K562 (cell line): ENCODE data around the gene SF3A2. TPM values are rescaled to one million over a fixed set of nuclear protein-coding genes. Genes with fewer than 3 reads are reported as not detected.

Source experiments
- CUX1 ChIP-seq: fragments of 200-800 bp; sonication (Bioruptor generic); IDR thresholded peaks from 2 replicates; pipeline ENCODE4 v1.6.1; 2016; ENCODE audit warnings: missing genetic modification characterization, missing compliant biosample characterization
- HES1 ChIP-seq: fragments of 450-650 bp; IDR thresholded peaks from 2 replicates; pipeline ENCODE4 v1.6.1; 2016; ENCODE audit warnings: low read depth, mild to moderate bottlenecking, moderate library complexity
- KLF1 ChIP-seq: fragments of 450-650 bp; IDR thresholded peaks from 2 replicates; pipeline ENCODE4 v1.6.1; 2016; ENCODE audit warnings: missing genetic modification characterization, missing compliant biosample characterization
- MLLT1 ChIP-seq, 2 experiments: fragments of 450-650 bp; IDR thresholded peaks; 2 replicates each; pipeline ENCODE4 v1.6.1; 2016
- SUPT5H ChIP-seq: fragments of 450-650 bp; IDR thresholded peaks from 2 replicates; pipeline ENCODE4 v1.6.1; 2016
- TGIF2 ChIP-seq: sonication (generic); formaldehyde crosslinking; IDR thresholded peaks from 2 replicates; pipeline ENCODE4 v1.8.1; 2022; ENCODE audit warnings: mild to moderate bottlenecking, missing genetic modification reagents, moderate library complexity
- WHSC1 ChIP-seq: IDR thresholded peaks from one replicate; pipeline ENCODE4 v1.6.1; 2012; ENCODE audit warnings: low read length, control low read depth, inconsistent platforms
- ZBTB26 ChIP-seq: fragments of 450-650 bp; formaldehyde crosslinking; IDR thresholded peaks from 2 replicates; pipeline ENCODE4 v1.4.0; 2022; ENCODE audit warnings: missing genetic modification characterization
- ZNF347 ChIP-seq: fragments of 450-650 bp; formaldehyde crosslinking; IDR thresholded peaks from 2 replicates; pipeline ENCODE4 v1.4.0; 2020; ENCODE audit warnings: low read depth, mild to moderate bottlenecking, moderate library complexity
- ZNF512 ChIP-seq: IDR thresholded peaks from 2 replicates; pipeline ENCODE4 v1.6.1; 2016; ENCODE audit warnings: missing genetic modification characterization, missing compliant biosample characterization
- ZNF592 ChIP-seq: fragments of 450-650 bp; IDR thresholded peaks from 2 replicates; pipeline ENCODE4 v1.6.1; 2017; ENCODE audit warnings: antibody characterized with exemption, mild to moderate bottlenecking
- polyA plus RNA-seq, 8 experiments: library from polyadenylated mRNA; depleted of rRNA in 4 of 8; stranded (reverse) in 5 of 8; unstranded in 3 of 8; fragments of >200 nt; fragmentation: Nextera tagmentation in 2 of 8; fragmentation: Illumina TruSeq in 1 of 8; extraction: Ambion mirVana in 2 of 8; extraction: Trizol in 1 of 8; gene quantifications; 2 replicates each; pipeline versions ENCODE4 v1.2.1 to v1.2.3, GENCODE V29; 2011 to 2014; ENCODE audit warnings: inconsistent platforms in 1 of 8, missing spikeins in 1 of 8
- total RNA-seq, 7 experiments: library from RNA; depleted of rRNA in 6 of 7; stranded (reverse); fragments of >200 nt in 6 of 7; fragmentation: Illumina TruSeq in 2 of 7; extraction: Trizol in 2 of 7; gene quantifications; 2 replicates each; pipeline versions ENCODE4 v1.2.1 to v1.2.3, GENCODE V29; 2011 to 2021; ENCODE audit warnings: low replicate concordance in 1 of 7

SF3A2 gene
- total and polyA plus RNA-seq, 9 of the 15 experiments (the other 6 are each of a cell fraction or from before 2014, with no cell fraction given): 0.17 to 194 (median 22.8) TPM

GRCh38 chr19:2269244-2270156, 32.9 kb downstream of the SF3A2 start (continued):
- TF ChIP-seq ZNF592: no peak
- TF ChIP-seq CUX1 (CRISPR knock-in tag): no peak
- TF ChIP-seq ZNF347: no peak
- TF ChIP-seq KLF1 (tag): no peak
- no peak for TF ChIP-seq ZNF512 (tag)
- TF ChIP-seq MLLT1 (IDR thresholded peaks at IDR 0.05): peak; percentile 89 to 90
- no peak for TF ChIP-seq WHSC1
- peak; percentile 99 for TF ChIP-seq SUPT5H
- TF ChIP-seq TGIF2 (CRISPR knock-in tag): no peak
- no peak for TF ChIP-seq HES1
- TF ChIP-seq ZBTB26 (CRISPR knock-in tag): peak; percentile 81; the same call in 1 of the 2 replicates
